ENCODE measurements around the gene MIER1. TPM values are rescaled to one million over a fixed set of nuclear protein-coding genes. Genes with fewer than 3 reads are reported as not detected.
"Not testable (repeated sequence)": the region's sequence is repeated elsewhere in the genome, so short reads cannot be mapped to it uniquely, and the experiment has no call there.

MIER1 gene
- total RNA-seq, 4 donors from 2014 or later: 39.4 to 56.5 (median 49.2) TPM

GRCh38 chr1:66951513-66951912, 26.7 kb downstream of the MIER1 start:
- 97% methylated on average over 6 of the region's 6 CpGs for WGBS

GRCh38 chr1:66954208-66954607, 29.4 kb downstream of the MIER1 start:
- no peak for TF ChIP-seq POLR2AphosphoS5 (IDR thresholded peaks at IDR 0.05)
- no peak for TF ChIP-seq EP300 (IDR thresholded peaks at IDR 0.05)
- no peak for TF ChIP-seq POLR2A (IDR thresholded peaks at IDR 0.05; ENCODE audit: low read depth)
- no peak for TF ChIP-seq CTCF (IDR thresholded peaks at IDR 0.05)
- no peak overlapping the region for H3K4me3 ChIP-seq
- H3K27me3 ChIP-seq: no peaks in the 10 kb centered on the region
- peaks cover 0 to 8% (median 2%) of the 10 kb centered on the region in 4 donors for H3K4me1 ChIP-seq
- no peak overlapping the region for H3K27ac ChIP-seq (replicated peaks in 1 of 4)
- H3K36me3 ChIP-seq: peaks cover 14 to 74% (median 51%) of the 10 kb centered on the region in 4 donors
- 85% methylated on average over 4 of the region's 4 CpGs for WGBS
- intact Hi-C loops (cut with DNase I): no loop called here
- DNase-seq (ENCODE audit: extremely low spot score): no peak
- H3K9me3 ChIP-seq: no peaks in the 10 kb centered on the region

More at GRCh38 chr1:66951513-66951912, 26.7 kb downstream of the MIER1 start:
- no peak overlapping the region for H3K4me3 ChIP-seq
- H3K4me1 ChIP-seq: peaks cover 7 to 26% (median 19%) of the 10 kb centered on the region in 4 donors
- no peak for DNase-seq (ENCODE audit: extremely low spot score)
- TF ChIP-seq POLR2AphosphoS5 (IDR thresholded peaks at IDR 0.05): no peak
- no peak for TF ChIP-seq CTCF (IDR thresholded peaks at IDR 0.05)
- TF ChIP-seq EP300 (IDR thresholded peaks at IDR 0.05): no peak
- TF ChIP-seq POLR2A (IDR thresholded peaks at IDR 0.05; ENCODE audit: low read depth): no peak
- no peaks in the 10 kb centered on the region for H3K27me3 ChIP-seq
- H3K27ac ChIP-seq (replicated peaks in 1 of 4): no peak overlapping the region
- H3K36me3 ChIP-seq: peaks cover 14 to 74% (median 46%) of the 10 kb centered on the region in 4 donors
- H3K9me3 ChIP-seq: no peaks in the 10 kb centered on the region
- intact Hi-C loops (cut with DNase I): no loop called here

- H3K4me1 ChIP-seq: peaks cover 0 to 4% (median 0%) of the 10 kb centered on the region in 4 donors
- DNase-seq (ENCODE audit: extremely low spot score): no peak
- peaks cover 10 to 77% (median 51%) of the 10 kb centered on the region in 4 donors for H3K36me3 ChIP-seq
- 98% methylated on average over 3 of the region's 3 CpGs for WGBS
- H3K9me3 ChIP-seq: no peaks in the 10 kb centered on the region
- no peaks in the 10 kb centered on the region for H3K27me3 ChIP-seq
- H3K4me3 ChIP-seq: no peak overlapping the region
- intact Hi-C loops (cut with DNase I): no loop called here
- no peak overlapping the region for H3K27ac ChIP-seq (replicated peaks in 1 of 4)
- no peak for TF ChIP-seq POLR2AphosphoS5 (IDR thresholded peaks at IDR 0.05)
- TF ChIP-seq EP300 (IDR thresholded peaks at IDR 0.05): no peak
- no peak for TF ChIP-seq POLR2A (IDR thresholded peaks at IDR 0.05; ENCODE audit: low read depth)
- no peak for TF ChIP-seq CTCF (IDR thresholded peaks at IDR 0.05)
Measured at GRCh38 chr1:66957938-66958337, 33.1 kb downstream of the MIER1 start.

GRCh38 chr1:66966188-66966873, 41.5 kb downstream of the MIER1 start:
- Histone ChIP-seq H3K4me1 (peaks cover 0 to 11% (median 5%) of the 10 kb centered on the region in 4 donors), H3K36me3 (peaks cover 29 to 94% (median 66%) of the 10 kb centered on the region in 4 donors)
- H3K27ac ChIP-seq (replicated peaks in 1 of 4); H3K4me3 ChIP-seq; intact Hi-C loops (cut with DNase I); H3K9me3 ChIP-seq; H3K27me3 ChIP-seq; DNase-seq (ENCODE audit: extremely low spot score): not testable (repeated sequence)
- WGBS: 95% methylated on average over 4 of the region's 7 CpGs

GRCh38 chr1:66968574-66968973, 43.8 kb downstream of the MIER1 start:
- intact Hi-C loops (cut with DNase I): no loop called here
- peaks cover 26 to 92% (median 60%) of the 10 kb centered on the region in 4 donors for H3K36me3 ChIP-seq
- 62% methylated on average over 3 of the region's 3 CpGs for WGBS
- no peaks in the 10 kb centered on the region for H3K27me3 ChIP-seq
- H3K9me3 ChIP-seq: no peaks in the 10 kb centered on the region
- no peak for DNase-seq (ENCODE audit: extremely low spot score)
- no peak overlapping the region for H3K27ac ChIP-seq (replicated peaks in 1 of 4)
- TF ChIP-seq POLR2A (IDR thresholded peaks at IDR 0.05; ENCODE audit: low read depth) (no peak), CTCF (IDR thresholded peaks at IDR 0.05) (no peak), EP300 (IDR thresholded peaks at IDR 0.05) (no peak), POLR2AphosphoS5 (IDR thresholded peaks at IDR 0.05) (no peak)
- no peak overlapping the region for H3K4me3 ChIP-seq
- peaks cover 0 to 11% (median 5%) of the 10 kb centered on the region in 4 donors for H3K4me1 ChIP-seq
